K562 (cell line): ENCODE results near the gene MEDAG. TPM values are rescaled to one million over a fixed set of nuclear protein-coding genes. Genes with fewer than 3 reads are reported as not detected.

ENCODE experiments used
- ATAC-seq: fragments of 200-7000 bp; cut with Tn5 transposase; 3 replicates; pipeline ENCODE4 v1.9.1; 2020; ENCODE audit warnings: moderate library complexity
- BruUV-seq: library from RNA; stranded (reverse); fragments of 400-500 nt; replicated peaks from 2 replicates; lab custom pipeline; 2021; lab: Mats Ljungman, UMichigan
- CTCF ChIA-PET: fragments of 300-600 bp; formaldehyde crosslinking; extraction: SDS; loops from one replicate; lab custom pipeline; 2021; ENCODE audit warnings: low intra/inter-chr PET ratio; lab: Yijun Ruan, JAX
- POLR2A ChIA-PET: fragments of 300-600, 350-650 bp; sonication (Branson Sonifier 250); formaldehyde crosslinking; extraction: SDS; loops from one replicate; lab custom pipeline; 2021; ENCODE audit warnings: antibody characterized with exemption, inconsistent platforms; lab: Yijun Ruan, JAX
- DNase-seq, 4 experiments: peaks; one replicate each; pipeline versions ENCODE4 v3.0.0 to v3.0.0-alpha.2; 2011 to 2018; ENCODE audit warnings: low spot score in 3 of 4, mixed read lengths in 3 of 4; ENCODE audit errors: extremely low read depth in 1 of 4
- FAIRE-seq: peaks from 2 replicates; lab custom pipeline; 2011; peaks lifted over from hg19 to GRCh38; lab: Jason Lieb, UNC
- H2AFZ ChIP-seq: 2 replicates; pipeline ENCODE4 v1.6.0; 2011; ENCODE audit warnings: low read depth, low read length, control low read depth, inconsistent platforms
- H3K27ac ChIP-seq: fragments of 200-600 bp; 3 replicates; pipeline ENCODE4 v1.8.0; 2011; ENCODE audit warnings: low read depth, mild to moderate bottlenecking, control low read depth, inconsistent platforms, low read length, moderate library complexity, mixed read lengths; ENCODE audit errors: extremely low read depth
- H3K27me3 ChIP-seq, 2 experiments: fragments of 300-600 bp in 1 of 2; 2 replicates in 1 of 2; 3 replicates in 1 of 2; pipeline versions ENCODE4 v1.6.0 to v1.8.0; 2011; ENCODE audit warnings: inconsistent platforms in 2 of 2, low read length in 2 of 2, mild to moderate bottlenecking in 1 of 2, mixed read lengths in 1 of 2, moderate library complexity in 1 of 2; ENCODE audit not compliant: control insufficient read depth in 2 of 2, insufficient read depth in 2 of 2
- H3K36me3 ChIP-seq: fragments of 300-600 bp; 3 replicates; pipeline ENCODE4 v1.8.0; 2011; ENCODE audit warnings: mild to moderate bottlenecking, low read length, inconsistent platforms; ENCODE audit not compliant: control insufficient read depth, insufficient read depth
- H3K4me1 ChIP-seq, 2 experiments: fragments of 200-600 bp in 1 of 2; replicated peaks in 1 of 2; 2 replicates in 1 of 2; 3 replicates in 1 of 2; pipeline versions ENCODE4 v1.5.1 to v1.8.0; 2011; ENCODE audit warnings: inconsistent platforms in 2 of 2, low read length in 2 of 2, mild to moderate bottlenecking in 1 of 2, mixed read lengths in 1 of 2, moderate library complexity in 1 of 2; ENCODE audit not compliant: control insufficient read depth in 2 of 2, insufficient read depth in 2 of 2
- H3K4me2 ChIP-seq: 2 replicates; pipeline ENCODE4 v1.6.1; 2011; ENCODE audit warnings: low read length, control low read depth, inconsistent platforms, mixed read lengths; ENCODE audit not compliant: insufficient read depth
- H3K4me3 ChIP-seq: fragments of 200-600 bp; sonication (generic), shearing (Covaris generic); 2 replicates; pipeline ENCODE4 v1.5.1; 2016; ENCODE audit warnings: control low read depth, inconsistent platforms
- H3K79me2 ChIP-seq: fragments of 200-600 bp; 3 replicates; pipeline ENCODE4 v1.8.0; 2011; ENCODE audit warnings: low read length, inconsistent platforms; ENCODE audit not compliant: control insufficient read depth, insufficient read depth
- H3K9ac ChIP-seq, 2 experiments: 2 replicates each; pipeline versions ENCODE4 v1.6.0 to v1.6.1; 2011; ENCODE audit warnings: low read depth in 2 of 2, low read length in 2 of 2, control low read depth in 1 of 2, inconsistent platforms in 1 of 2, mild to moderate bottlenecking in 1 of 2, mixed read lengths in 1 of 2; ENCODE audit not compliant: insufficient read depth in 1 of 2
- H3K9me1 ChIP-seq: one replicate; pipeline ENCODE4 v1.6.0; 2011; ENCODE audit warnings: inconsistent platforms, mild to moderate bottlenecking, low read length, moderate library complexity; ENCODE audit not compliant: control insufficient read depth, insufficient read depth
- H3K9me3 ChIP-seq: replicated peaks from 2 replicates; pipeline ENCODE4 v1.5.1; 2011; ENCODE audit warnings: low read depth, low read length, inconsistent platforms; ENCODE audit not compliant: control insufficient read depth, insufficient read depth
- H4K20me1 ChIP-seq: replicated peaks from 2 replicates; pipeline ENCODE4 v1.6.1; 2011; ENCODE audit warnings: low read length, inconsistent platforms, mixed read lengths; ENCODE audit not compliant: control insufficient read depth, insufficient read depth
- CHD4 ChIP-seq: fragments of 200-600 bp; sonication (generic); IDR thresholded peaks from 3 replicates; pipeline ENCODE4 v1.6.1; 2012; ENCODE audit warnings: low read depth, mild to moderate bottlenecking, mixed read lengths, low read length, inconsistent platforms; ENCODE audit not compliant: insufficient read depth, insufficient replicate concordance, poor library complexity, severe bottlenecking
- FOXK1 ChIP-seq: sonication (generic); formaldehyde crosslinking; IDR thresholded peaks from 2 replicates; pipeline ENCODE4 v1.8.0; 2022; ENCODE audit warnings: missing genetic modification reagents, mild to moderate bottlenecking, borderline replicate concordance
- GTF2E2 ChIP-seq: fragments of 200-800 bp; sonication (Bioruptor generic); IDR thresholded peaks from 2 replicates; pipeline ENCODE4 v1.6.1; 2016; ENCODE audit warnings: missing genetic modification characterization, missing compliant biosample characterization
- MLX ChIP-seq, 2 experiments: fragments of 450-650 bp in 1 of 2; sonication (generic) in 1 of 2; formaldehyde crosslinking; conservative IDR thresholded peaks; 2 replicates each; pipeline versions ENCODE4 v1.4.0 to v1.8.1; 2020 to 2022; ENCODE audit warnings: mild to moderate bottlenecking in 1 of 2, missing genetic modification reagents in 1 of 2
- NBN ChIP-seq: fragments of 450-650 bp; IDR thresholded peaks from 2 replicates; pipeline ENCODE4 v1.6.1; 2016; ENCODE audit warnings: low read depth, mild to moderate bottlenecking
- NR2C2 ChIP-seq, 2 experiments: fragments of 200-800 bp in 1 of 2; sonication (Bioruptor generic) in 1 of 2; sonication (generic) in 1 of 2; formaldehyde crosslinking in 1 of 2; IDR thresholded peaks; 2 replicates each; pipeline versions ENCODE4 v1.6.1 to v1.8.0; 2016 to 2022; ENCODE audit warnings: mild to moderate bottlenecking in 1 of 2, missing compliant biosample characterization in 1 of 2, missing genetic modification characterization in 1 of 2, missing genetic modification reagents in 1 of 2
- POLR2A ChIP-seq: fragments of 450-650 bp; conservative IDR thresholded peaks from 2 replicates; pipeline ENCODE4 v1.6.1; 2016
- RERE ChIP-seq: sonication (generic); formaldehyde crosslinking; IDR thresholded peaks from 2 replicates; pipeline ENCODE4 v1.8.0; 2023; ENCODE audit warnings: missing genetic modification reagents, mild to moderate bottlenecking, borderline replicate concordance
- SAFB2 ChIP-seq: fragments of 200-400 bp; formaldehyde crosslinking; IDR thresholded peaks from 2 replicates; pipeline ENCODE4 v1.6.1; 2018; ENCODE audit warnings: borderline replicate concordance, low read length, low read depth, moderate library complexity; ENCODE audit not compliant: severe bottlenecking
- SP1 ChIP-seq: sonication (generic); formaldehyde crosslinking; IDR thresholded peaks from 2 replicates; pipeline ENCODE4 v1.8.1; 2022; ENCODE audit warnings: mild to moderate bottlenecking, missing genetic modification reagents
- SRSF1 ChIP-seq: fragments of 200-400 bp; formaldehyde crosslinking; IDR thresholded peaks from 2 replicates; pipeline ENCODE4 v1.6.1; 2017; ENCODE audit warnings: mild to moderate bottlenecking, low read depth, low read length, moderate library complexity
- ZBTB26 ChIP-seq: fragments of 450-650 bp; formaldehyde crosslinking; IDR thresholded peaks from 2 replicates; pipeline ENCODE4 v1.4.0; 2022; ENCODE audit warnings: missing genetic modification characterization
- ZFP36 ChIP-seq: fragments of 150-350 bp; IDR thresholded peaks from 2 replicates; pipeline ENCODE4 v1.6.1; 2018; ENCODE audit warnings: low read length, low read depth; ENCODE audit not compliant: partially characterized antibody
- ZNF384 ChIP-seq: IDR thresholded peaks from 2 replicates; pipeline ENCODE4 v1.6.1; 2012; ENCODE audit warnings: low read depth, low read length, improper control_type of control experiment
- WGBS: fragments of 100-300 bp; shearing (Covaris generic); methylation state at CpG from one replicate; pipeline ENCODE4 v1.1.6; 2016; ENCODE audit warnings: low coverage, mixed read lengths; ENCODE audit not compliant: insufficient coverage; ENCODE audit errors: missing lambda C conversion rate; 5-methylcytosine and 5-hydroxymethylcytosine counted together
- in situ Hi-C: fragments of 300-500 bp; cut with MboI; formaldehyde crosslinking; loops from 4 replicates; pipeline ENCODE4 v1.15.0; 2018; ENCODE audit warnings: inconsistent platforms, mixed read lengths
- intact Hi-C: fragments of 100-400 bp; cut with micrococcal nuclease; formaldehyde crosslinking; loops from 2 replicates; pipeline ENCODE4 v1.14.2; 2022
- polyA plus RNA-seq, 8 experiments: library from polyadenylated mRNA; depleted of rRNA in 4 of 8; stranded (reverse) in 5 of 8; unstranded in 3 of 8; fragments of >200 nt; fragmentation: Nextera tagmentation in 2 of 8; fragmentation: Illumina TruSeq in 1 of 8; extraction: Ambion mirVana in 2 of 8; extraction: Trizol in 1 of 8; gene quantifications; 2 replicates each; pipeline versions ENCODE4 v1.2.1 to v1.2.3, GENCODE V29; 2011 to 2014; ENCODE audit warnings: inconsistent platforms in 1 of 8, missing spikeins in 1 of 8
- total RNA-seq, 7 experiments: library from RNA; depleted of rRNA in 6 of 7; stranded (reverse); fragments of >200 nt in 6 of 7; fragmentation: Illumina TruSeq in 2 of 7; extraction: Trizol in 2 of 7; gene quantifications; 2 replicates each; pipeline versions ENCODE4 v1.2.1 to v1.2.3, GENCODE V29; 2011 to 2021; ENCODE audit warnings: low replicate concordance in 1 of 7

Gene MEDAG
- total and polyA plus RNA-seq, 9 of the 15 experiments (the other 6 are each of a cell fraction or from before 2014, with no cell fraction given), result not detected

GRCh38 chr13:30920162-30920909 is 14.3 kb downstream of the MEDAG start:
- intact Hi-C loops, result no loop called here
- Histone ChIP-seq H2AFZ (no peak overlapping the region), H3K36me3 (no peaks in the 10 kb centered on the region), H3K9ac (no peak overlapping the region), H3K4me3 (no peak overlapping the region), H3K79me2 (no peaks in the 10 kb centered on the region), H3K27ac (no peak overlapping the region), H3K9me1 (no peaks in the 10 kb centered on the region), H4K20me1 (no peaks in the 10 kb centered on the region), H3K9me3 (no peaks in the 10 kb centered on the region), H3K4me2 (no peak overlapping the region), H3K4me1 (no peaks in the 10 kb centered on the region), H3K27me3 (peaks cover 0 to 5% of the 10 kb centered on the region in 2 experiments; a peak in 1 of 5 replicates)
- ATAC-seq (no peak), DNase-seq (no peak), FAIRE-seq (no peak)
- in situ Hi-C loops, result no loop called here
- CTCF ChIA-PET, result no interaction called here
- 0% methylated on average over 5 of the region's 5 CpGs for WGBS
- POLR2A ChIA-PET, result no interaction called here
- BruUV-seq, result no TSS peak
- TF ChIP-seq FOXK1 (CRISPR knock-in tag) (no peak), RERE (CRISPR knock-in tag) (no peak), ZBTB26 (CRISPR knock-in tag) (no peak), NBN (no peak), SRSF1 (no peak), GTF2E2 (no peak), SP1 (CRISPR knock-in tag) (no peak), ZNF384 (no peak), ZFP36 (no peak), SAFB2 (no peak), CHD4 (no peak), POLR2A (no peak), MLX (CRISPR knock-in tag; conservative IDR thresholded peaks at IDR 0.05) (no peak), NR2C2 (CRISPR knock-in tag; IDR thresholded peaks at IDR 0.05) (no peak), NR2C2 (tag; IDR thresholded peaks at IDR 0.05) (no peak)
